ENCODE results near the gene DUOX1.

GRCh38 chr15:45100884-45101625, 28.7 kb upstream of the DUOX1 start:
- TF ChIP-seq, protein P1, sequence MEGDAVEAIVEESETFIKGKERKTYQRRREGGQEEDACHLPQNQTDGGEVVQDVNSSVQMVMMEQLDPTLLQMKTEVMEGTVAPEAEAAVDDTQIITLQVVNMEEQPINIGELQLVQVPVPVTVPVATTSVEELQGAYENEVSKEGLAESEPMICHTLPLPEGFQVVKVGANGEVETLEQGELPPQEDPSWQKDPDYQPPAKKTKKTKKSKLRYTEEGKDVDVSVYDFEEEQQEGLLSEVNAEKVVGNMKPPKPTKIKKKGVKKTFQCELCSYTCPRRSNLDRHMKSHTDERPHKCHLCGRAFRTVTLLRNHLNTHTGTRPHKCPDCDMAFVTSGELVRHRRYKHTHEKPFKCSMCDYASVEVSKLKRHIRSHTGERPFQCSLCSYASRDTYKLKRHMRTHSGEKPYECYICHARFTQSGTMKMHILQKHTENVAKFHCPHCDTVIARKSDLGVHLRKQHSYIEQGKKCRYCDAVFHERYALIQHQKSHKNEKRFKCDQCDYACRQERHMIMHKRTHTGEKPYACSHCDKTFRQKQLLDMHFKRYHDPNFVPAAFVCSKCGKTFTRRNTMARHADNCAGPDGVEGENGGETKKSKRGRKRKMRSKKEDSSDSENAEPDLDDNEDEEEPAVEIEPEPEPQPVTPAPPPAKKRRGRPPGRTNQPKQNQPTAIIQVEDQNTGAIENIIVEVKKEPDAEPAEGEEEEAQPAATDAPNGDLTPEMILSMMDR (IDR thresholded peaks at IDR 0.05), result no peak
- TF ChIP-seq POLR2A (IDR thresholded peaks at IDR 0.05), result no peak
